ENCODE data around the gene GARIN3.

GRCh38 chr5:157160001-157160400, 6.1 kb downstream of the GARIN3 start:
- TF ChIP-seq CTCF (IDR thresholded peaks at IDR 0.05) (no peak), EZH2 (IDR thresholded peaks at IDR 0.05) (no peak)

All from neural progenitor cell (in vitro differentiated cells).